Muscle of back (tissue), 13 donors: Measurements from ENCODE around the gene GPHA2. TPM values are rescaled to one million over a fixed set of nuclear protein-coding genes. Genes with fewer than 3 reads are reported as not detected.
"Not testable (repeated sequence)": the region's sequence is repeated elsewhere in the genome, so short reads cannot be mapped to it uniquely, and the experiment has no call there.

Experiments used
- DNase-seq, 3 donors: peaks; one replicate each; pipeline versions ENCODE4 v3.0.0 to v3.0.0-alpha.2; 2013
- long read RNA-seq, 9 donors: transcript quantifications; one replicate each; lab custom pipeline, GENCODE V29; 2026
- polyA plus RNA-seq, 10 donors: library from polyadenylated mRNA; unstranded; fragments of 120-200 nt; gene quantifications; one replicate each; pipeline ENCODE4 v1.2.1, GENCODE V29; 2013; ENCODE audit not compliant: insufficient read length in 10 of 10

GPHA2 gene
- under 1 TPM in 2 of 10 donors, not detected in 8; 0.27 to 0.45 TPM for polyA plus RNA-seq
- long read RNA-seq, donor 1 = 0 reads
- long read RNA-seq, donor 2 = 0 reads
- long read RNA-seq, donor 3 = 0 reads
- long read RNA-seq, donor 4, partial matches to known transcripts = 11 of 11 reads
- long read RNA-seq, donor 4, other reads (novel, unspliced or antisense) = 0 of 11 reads
- long read RNA-seq, donor 5 = 0 reads
- long read RNA-seq, donor 6 = 0 reads
- long read RNA-seq, donor 7 = 0 reads
- long read RNA-seq, donor 8 = 0 reads
- long read RNA-seq, donor 9 = 0 reads

- peak in 1 of 3 donors; percentile 60 for DNase-seq
Observed at GRCh38 chr11:64935359-64936081, at the start of gene GPHA2. Gene GPHA2, minus strand, starts transcription at chr11:64935893. Its CDS starts 433 bp downstream, at chr11:64935460.

DNA sequence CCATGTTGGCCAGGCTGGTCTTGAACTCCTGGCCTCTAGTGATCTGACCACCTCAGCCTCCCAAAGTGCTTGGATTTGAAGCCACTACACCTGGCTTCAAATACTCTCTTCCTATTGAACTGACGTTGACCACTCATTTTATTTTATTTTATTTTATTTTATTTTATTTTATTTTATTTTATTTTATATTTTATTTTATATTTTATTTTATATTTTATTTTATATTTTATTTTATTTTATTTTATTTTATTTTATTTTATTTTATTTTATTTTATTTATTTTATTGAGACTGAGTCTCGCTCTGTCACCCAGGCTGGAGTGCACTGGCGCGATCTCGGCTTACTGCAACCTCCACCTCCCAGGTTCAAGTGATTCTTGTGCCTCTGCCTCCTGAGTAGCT, 47.6 kb upstream of the GPHA2 start:
- not testable (repeated sequence) for DNase-seq

GRCh38 chr11:64976651-64977050, 41.0 kb upstream of the GPHA2 start:
- no peak for DNase-seq

DNA sequence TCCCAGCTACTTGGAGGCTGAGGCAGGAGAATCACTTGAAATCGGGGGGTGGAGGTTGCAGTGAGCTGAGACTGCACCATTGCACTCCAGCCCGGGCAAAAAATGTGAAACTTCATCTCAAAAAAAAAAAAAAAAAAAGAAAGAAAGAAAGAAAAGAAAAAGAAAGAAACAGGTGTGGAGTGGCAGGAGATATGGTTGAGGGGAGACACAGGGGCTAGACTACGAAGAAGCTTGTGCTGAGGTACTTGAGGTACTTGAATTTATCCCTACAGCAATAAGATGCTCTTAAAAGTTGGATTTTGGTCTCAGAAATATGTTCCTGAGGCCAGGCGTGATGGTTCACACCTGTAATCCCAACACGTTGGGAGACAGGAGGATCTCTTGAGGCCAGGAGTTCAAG, 38.4 kb upstream of the GPHA2 start:
- DNase-seq = no peak

DNA sequence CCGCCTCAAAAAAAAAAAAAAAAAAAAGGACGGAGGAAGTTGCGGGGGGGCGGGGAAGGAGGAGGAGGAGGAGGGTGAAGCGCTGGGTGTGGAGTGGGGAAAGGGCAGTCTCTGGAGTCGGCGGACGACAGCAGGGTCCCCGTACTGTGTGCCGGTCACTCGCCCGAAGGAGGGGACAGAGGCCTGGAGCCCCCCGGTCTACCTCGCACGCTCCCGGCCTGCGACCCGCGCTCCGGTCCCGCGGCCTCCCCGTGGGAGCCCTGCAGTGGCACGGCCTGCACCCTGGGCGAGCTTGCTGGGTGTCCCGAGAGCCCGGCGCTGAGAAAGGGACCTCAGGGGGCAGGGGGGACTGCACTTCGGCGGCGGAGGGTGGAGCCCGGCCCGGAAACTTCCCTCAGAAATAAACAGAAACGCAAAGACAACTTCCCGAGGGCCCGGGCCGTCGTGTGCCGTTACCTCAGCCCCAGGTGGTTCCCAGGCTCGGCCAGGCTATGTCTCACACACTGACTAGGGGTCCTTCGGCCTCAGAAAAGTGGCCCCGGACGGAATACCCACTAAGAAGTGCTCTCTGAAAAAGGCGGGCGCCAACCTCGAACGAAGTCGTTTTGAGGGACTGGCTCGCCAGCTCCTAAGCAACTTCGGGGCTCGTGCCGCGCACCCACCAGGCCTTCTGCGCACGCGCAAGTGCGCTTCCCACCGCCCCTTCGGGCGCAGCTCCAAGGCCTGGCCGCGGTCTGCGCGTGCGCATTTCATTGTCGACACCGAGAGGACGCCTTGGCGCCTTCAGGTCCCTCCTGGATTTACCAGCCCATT, 35.9 kb upstream of the GPHA2 start, which contains the start of gene MAJIN:
MAJIN (minus strand) TSS at position 688 of the 813 bp plus-strand sequence. CDS start 12,703 bp downstream, outside the sequence.
- peak; percentile 79 to 93 (median 91) for DNase-seq

- DNase-seq = no peak
Observed at GRCh38 chr11:64970731-64971151, 35.0 kb upstream of the GPHA2 start.

DNA sequence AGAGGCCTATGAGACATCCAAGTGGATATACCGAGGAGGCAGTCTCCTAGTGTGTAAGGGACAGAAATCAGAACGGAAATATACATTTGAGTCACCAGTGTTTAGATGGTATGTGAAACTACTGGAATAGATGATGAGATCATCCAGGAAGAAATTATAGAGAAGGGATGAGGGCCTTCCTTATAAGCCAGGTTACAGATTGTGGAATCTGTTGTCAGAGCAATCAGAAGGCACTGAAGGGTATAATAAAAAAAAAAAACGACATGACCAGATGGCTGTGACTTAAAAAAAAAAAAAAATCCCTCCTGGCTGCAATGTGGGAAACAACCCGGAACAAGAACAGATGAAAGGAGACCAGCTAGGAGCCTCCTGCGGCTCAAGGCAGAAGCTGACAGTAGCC, 33.5 kb upstream of the GPHA2 start:
- peak in 1 of 3 donors; percentile 46 for DNase-seq

DNA sequence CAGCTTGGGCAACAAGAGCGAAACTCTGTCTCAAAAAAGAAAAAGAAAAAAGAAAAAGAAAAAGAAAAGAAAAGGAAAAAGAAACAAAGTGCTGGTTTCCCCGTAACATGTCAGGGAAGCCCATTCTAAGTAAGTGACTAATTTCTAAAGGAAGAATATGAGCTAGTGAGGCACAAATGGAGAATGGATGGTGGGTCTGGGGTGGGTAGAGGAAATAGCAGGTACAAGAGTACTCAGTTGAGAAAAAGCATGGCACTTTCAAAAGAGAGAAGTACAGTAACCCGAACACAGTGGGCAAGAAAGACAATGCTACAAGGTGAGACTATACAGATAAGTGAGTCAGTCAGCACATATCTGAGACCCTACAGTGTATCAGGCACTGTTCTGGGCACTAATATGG, 31.7 kb upstream of the GPHA2 start:
- DNase-seq = no peak

DNA sequence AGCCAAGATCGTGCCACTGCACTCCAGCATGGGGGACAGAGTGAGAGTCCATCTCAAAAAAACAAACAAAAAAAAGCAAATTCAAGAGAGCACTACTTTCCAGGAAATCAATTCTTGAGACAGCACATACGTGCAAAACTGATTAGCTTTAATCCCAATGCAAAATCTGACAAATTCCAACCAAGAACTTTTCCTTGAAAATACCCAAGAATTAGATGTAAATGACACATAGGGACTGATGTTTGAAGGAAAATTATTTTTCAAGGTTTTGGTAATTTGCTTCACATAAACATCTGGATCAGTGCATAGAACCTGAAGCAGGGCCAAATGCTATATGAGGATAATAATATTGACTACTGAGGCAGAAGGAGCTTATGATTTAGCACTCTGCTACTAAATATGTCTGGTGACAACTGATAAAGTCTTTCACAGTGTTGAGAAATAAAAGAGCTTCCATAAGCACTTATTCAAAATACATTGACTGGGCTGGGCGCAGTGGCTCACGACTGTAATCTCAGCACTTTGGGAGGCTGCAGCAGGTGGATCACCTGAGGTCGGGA, 27.5 kb upstream of the GPHA2 start:
- no peak for DNase-seq

DNA sequence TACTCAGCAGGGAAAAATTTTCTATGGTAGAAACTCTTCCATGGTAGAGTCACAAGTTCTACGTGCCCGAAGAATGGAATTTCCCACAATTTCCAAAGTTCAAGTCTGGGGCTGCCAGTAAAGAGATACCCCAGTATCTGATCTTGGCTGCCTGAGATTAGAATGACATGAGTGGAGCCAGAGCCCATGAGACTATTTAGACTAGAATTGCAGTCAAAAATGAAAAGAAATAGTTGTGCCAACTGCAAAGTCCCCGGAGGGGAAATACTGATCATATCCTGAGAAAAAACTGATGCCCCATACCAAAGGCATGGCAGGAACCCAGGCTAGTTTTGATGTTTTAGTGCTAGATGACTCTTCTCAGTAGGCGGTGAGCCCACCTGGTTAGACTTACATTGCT, 25.0 kb upstream of the GPHA2 start:
- no peak for DNase-seq

- DNase-seq = no peak
Observed at GRCh38 chr11:64959498-64959897, 23.8 kb upstream of the GPHA2 start.

DNA sequence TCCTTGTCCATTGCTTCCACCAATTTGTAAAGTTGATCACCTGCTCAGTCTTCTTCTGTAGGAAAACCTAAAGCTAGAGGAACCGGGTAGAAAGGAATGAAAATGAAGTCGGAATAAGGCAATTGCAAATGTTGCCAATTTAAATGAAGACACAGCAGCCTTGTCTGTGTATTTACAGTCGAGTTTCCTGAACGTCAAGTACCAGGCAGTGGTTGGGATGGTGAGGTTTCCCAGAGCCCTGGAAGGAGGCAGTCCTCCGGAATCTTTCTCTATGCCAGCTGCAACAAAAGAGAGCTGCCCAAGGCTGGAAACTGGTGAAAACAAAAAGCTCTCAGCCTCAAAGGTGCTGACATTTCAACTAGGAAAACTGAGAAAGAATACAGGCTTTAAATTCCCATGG, 18.5 kb upstream of the GPHA2 start:
- DNase-seq = no peak

DNA sequence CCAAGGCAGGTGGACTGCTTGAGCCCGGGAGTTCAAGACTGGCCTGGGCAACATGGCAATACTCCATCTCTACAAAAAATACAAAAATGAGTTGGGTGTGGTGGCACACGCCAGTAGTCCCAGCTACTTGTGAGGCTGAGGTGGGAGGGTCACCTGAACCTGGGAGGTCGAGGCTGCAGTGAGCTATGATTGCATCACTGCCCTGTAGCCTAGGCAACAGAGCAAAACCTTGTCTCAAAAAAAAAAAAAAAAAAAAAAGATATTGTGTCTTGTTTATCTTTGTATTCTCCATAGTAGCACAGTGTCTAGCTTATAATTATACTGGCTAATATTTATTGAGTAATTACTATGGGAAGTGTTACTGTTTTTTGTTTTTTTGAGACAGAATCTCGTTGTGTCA, 15.8 kb upstream of the GPHA2 start:
- no peak for DNase-seq

GRCh38 chr11:64947208-64947814, 11.6 kb upstream of the GPHA2 start:
- DNase-seq = peak in 1 of 3 donors; percentile 13

GRCh38 chr11:64936539-64936938, 846 bp upstream of the GPHA2 start:
- no peak for DNase-seq

DNA sequence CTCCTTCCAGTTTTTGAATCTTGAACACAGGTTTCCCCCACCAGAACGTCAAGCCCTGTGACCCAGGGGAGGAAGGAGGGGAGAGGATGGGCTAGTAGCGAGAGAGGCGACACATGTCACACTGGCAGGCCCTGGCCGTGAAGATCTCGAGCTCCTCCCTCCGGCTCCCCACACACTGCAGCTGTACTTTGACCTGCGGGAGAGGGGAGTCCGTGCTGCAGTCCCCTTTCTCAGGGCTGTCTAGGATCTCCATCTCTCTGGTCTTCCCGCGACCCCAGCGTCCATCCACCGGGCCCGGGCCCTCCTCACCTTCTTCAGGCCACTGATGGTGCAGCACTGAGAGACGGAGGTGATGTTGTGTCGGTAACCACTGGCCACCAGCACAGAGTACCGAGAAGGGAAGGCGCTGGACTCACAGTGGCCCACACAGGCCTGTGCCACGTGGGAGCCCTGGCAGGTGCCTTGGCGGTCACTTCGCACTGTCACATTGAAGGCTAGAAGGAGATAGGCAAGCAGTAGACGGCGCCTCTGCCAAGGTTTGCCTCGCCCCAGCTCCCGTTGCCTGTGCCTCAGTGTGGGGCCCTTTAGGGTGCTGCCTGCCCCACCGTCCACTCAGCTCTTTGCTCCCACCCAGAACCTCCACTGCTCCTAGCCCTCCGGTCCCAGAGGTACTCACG, 873 bp downstream of the GPHA2 start:
- DNase-seq = no peak

DNA sequence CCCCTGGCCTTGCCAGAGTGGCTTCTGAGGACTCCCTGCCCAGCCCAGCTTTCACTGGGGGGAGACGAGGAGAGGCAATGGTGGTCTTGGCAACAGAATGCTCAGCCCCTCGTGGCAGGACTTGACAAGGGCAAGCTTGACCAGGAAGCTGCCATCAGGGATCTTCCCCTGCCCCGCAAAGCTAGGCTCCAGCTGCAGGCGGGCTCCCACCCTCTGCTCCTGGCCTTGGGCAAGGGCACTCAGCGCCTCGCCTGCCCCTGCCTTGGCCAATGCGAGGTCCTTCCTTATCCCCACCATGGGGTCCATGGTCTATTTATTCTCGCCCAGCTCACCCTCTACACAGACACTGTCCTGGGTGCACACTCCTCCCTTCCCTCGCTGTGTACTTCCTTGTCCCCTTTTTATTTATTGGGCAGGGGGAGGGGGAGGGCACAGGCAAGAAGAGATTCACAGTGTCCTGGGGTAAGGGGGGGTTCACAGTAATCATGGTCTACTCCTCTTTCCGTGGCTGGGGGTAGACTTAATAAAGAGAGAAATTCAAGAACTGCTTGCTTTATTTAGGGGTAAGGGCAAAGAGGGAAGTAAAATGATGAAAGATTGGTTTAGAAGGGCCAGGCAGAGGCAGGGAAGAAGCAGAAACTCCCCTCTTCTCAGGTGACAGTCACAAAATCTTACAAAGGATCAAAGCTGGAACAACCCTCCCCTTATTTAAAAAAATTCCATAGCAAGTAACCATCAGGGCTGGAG, 1.6 kb downstream of the GPHA2 start:
- DNase-seq = no peak

DNA sequence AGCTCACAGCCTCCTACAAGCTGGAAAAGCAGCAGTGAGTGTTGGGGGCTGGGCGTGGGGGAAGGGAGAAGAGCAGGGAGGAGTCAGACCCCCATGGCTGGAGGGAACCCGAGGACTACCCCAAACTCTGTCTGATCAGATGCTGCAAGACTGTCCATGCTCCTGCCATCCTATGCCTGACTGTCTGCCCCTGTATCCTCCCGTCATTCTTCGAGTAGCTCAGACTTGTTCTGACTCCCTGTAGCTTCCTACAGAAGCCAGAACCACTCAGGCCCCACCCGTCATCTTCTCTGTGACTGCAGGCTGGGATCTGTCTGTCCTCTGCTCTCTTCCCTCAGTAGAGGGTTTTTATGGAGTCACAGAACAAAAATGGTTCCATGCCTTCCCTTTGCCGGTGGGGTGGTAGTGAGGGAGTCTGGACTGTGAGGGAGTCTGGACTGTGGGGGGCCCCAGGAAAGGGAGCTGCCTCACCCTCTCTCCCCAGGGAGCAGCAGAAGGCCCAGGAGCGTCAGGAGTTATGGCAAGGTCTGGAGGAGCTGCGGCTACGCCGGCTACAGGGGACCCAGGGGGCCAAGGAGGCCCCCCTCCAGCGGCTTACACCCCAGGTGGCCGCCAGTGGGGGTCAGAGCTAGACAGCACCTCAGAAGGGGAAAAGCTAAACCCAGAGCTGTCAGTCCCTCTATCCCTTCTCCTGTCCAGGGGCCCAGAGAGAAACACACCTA, 2.3 kb downstream of the GPHA2 start:
- DNase-seq = no peak

DNA sequence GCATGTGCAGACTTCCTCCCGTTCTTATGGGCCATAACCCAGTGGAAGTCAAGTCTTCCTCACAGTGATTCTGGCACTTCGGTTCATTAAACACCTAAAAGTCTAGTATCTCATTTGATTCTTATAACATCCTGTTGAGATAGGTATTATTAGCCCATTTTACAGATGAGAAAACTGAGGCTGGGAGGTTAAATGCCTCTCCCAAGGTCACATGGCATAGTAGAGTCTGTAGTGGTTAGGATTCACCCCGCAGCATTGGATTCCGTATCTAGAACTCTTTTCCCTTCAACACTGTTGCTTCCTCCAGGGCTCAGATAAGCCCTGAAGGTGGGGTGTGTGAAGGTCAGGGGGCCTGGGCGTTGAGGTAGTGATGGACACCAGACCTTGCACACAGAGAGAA, 3.4 kb downstream of the GPHA2 start:
- DNase-seq = no peak

DNA sequence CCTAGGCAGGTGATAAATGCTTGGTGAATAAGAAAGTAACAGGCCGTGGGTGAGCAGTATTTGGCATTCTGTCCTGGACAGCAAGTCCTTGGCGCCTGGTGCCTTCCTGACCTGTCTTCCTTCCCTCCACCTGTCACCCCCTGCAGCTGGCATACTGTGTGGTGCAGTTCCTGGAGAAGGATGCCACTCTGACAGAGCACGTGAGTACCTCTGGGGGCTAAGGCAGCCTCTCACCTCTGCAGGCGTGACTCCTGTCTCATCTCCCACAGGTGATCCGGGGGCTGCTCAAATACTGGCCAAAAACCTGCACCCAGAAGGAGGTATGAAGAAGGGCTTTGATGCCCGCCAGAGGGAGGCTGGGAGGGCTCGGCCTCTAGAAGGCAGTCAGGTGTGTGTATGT, 4.4 kb downstream of the GPHA2 start:
- no peak for DNase-seq
